Measurements from ENCODE around the gene TIAM1. TPM values are rescaled to one million over a fixed set of nuclear protein-coding genes. Genes with fewer than 3 reads are reported as not detected.

TIAM1 gene
- total and polyA plus RNA-seq, 2 of the 8 experiments (the other 6 are each of a cell fraction or from before 2014, with no cell fraction given): 10.1 to 30.7 TPM

- Histone ChIP-seq H3K36me3 (ENCODE audit: control insufficient read depth in 2 of 4, insufficient read depth in 4 of 4, low read length in 3 of 4) (no peaks in the 10 kb centered on the region), H2BK20ac (ENCODE audit: low read length) (no peak overlapping the region), H3K23me2 (ENCODE audit: low read depth, low read length) (peaks cover 3% of the 10 kb centered on the region; the same call in 1 of the 2 replicates), H3K9ac (replicated peaks in 1 of 4; ENCODE audit: extremely low read depth in 1 of 4, low read depth in 3 of 4, low read length in 3 of 4) (no peak overlapping the region), H3K79me1 (ENCODE audit: low read depth, low read length) (peaks cover 6% of the 10 kb centered on the region; the same call in 1 of the 2 replicates), H2AK5ac (ENCODE audit: low read depth, low read length) (peak overlapping the region; percentile 54; the same call in 1 of the 2 replicates), H3K4me3 (ENCODE audit: extremely low read depth in 1 of 4, insufficient read depth in 2 of 4, low read depth in 3 of 4, low read length in 4 of 4) (no peak overlapping the region), H4K5ac (ENCODE audit: insufficient read length, low read depth, low read length) (no peak overlapping the region), H2BK5ac (ENCODE audit: low read depth, low read length) (no peak overlapping the region), H3K4me2 (ENCODE audit: insufficient read depth in 1 of 2, low read depth in 2 of 2, low read length in 2 of 2) (no peak overlapping the region), H4K8ac (ENCODE audit: extremely low read depth, insufficient read depth, low read length) (no peak overlapping the region), H3K4ac (replicated peaks; ENCODE audit: insufficient read length, low read depth, low read length) (no peak overlapping the region), H4K91ac (replicated peaks; ENCODE audit: insufficient read length, low read length) (no peak overlapping the region), H3K4me1 (replicated peaks in 1 of 4; ENCODE audit: control insufficient read depth in 3 of 4, insufficient read depth in 4 of 4, low read length in 3 of 4) (peaks cover 0 to 14% (median 8%) of the 10 kb centered on the region in 4 experiments; a peak in 6 of 7 replicates), H4K20me1 (replicated peaks in 1 of 2; ENCODE audit: control insufficient read depth in 1 of 2, insufficient read depth in 2 of 2, low read length in 2 of 2) (peaks cover 0 to 3% of the 10 kb centered on the region in 2 experiments), H2AFZ (ENCODE audit: low read length) (no peak overlapping the region), H2BK12ac (ENCODE audit: low read depth, low read length) (no peak overlapping the region), H3K27ac (ENCODE audit: low read depth, low read length) (no peak overlapping the region), H3K56ac (replicated peaks; ENCODE audit: insufficient read length, low read depth, low read length) (no peak overlapping the region), H2BK120ac (replicated peaks; ENCODE audit: low read depth, low read length) (no peak overlapping the region), H3K27me3 (replicated peaks in 1 of 4; ENCODE audit: control insufficient read depth in 3 of 4, extremely low read depth in 1 of 4, insufficient read depth in 3 of 4, low read length in 3 of 4) (no peaks in the 10 kb centered on the region), H3K23ac (ENCODE audit: insufficient read length) (no peak overlapping the region), H3K14ac (ENCODE audit: insufficient read length) (no peak overlapping the region), H3K9me3 (ENCODE audit: insufficient read depth in 2 of 2, low read depth in 1 of 2, low read length in 1 of 2) (no peaks in the 10 kb centered on the region), H3K18ac (ENCODE audit: extremely low read depth, low read length) (no peak overlapping the region), H3K79me2 (ENCODE audit: control insufficient read depth in 1 of 2, insufficient read depth in 2 of 2, low read length in 2 of 2) (0 out of 4 replicates have a peak, but pooled peaks cover 0 to 3% of the 10 kb centered on the region in 2 experiments), H2BK15ac (ENCODE audit: low read length) (no peak overlapping the region)
- ChIA-PET POLR2A (ENCODE audit: partially characterized antibody) (no interaction called here), CTCF (ENCODE audit: partially characterized antibody) (interaction anchor here (0.7 to 1.5 kb wide), 3 partner anchors 18 to 60 kb away, joined by 3 to 5 read pairs (median 4); no protein-coding TSS in a partner anchor)
- no peak for FAIRE-seq
- TF ChIP-seq POU5F1 (IDR thresholded peaks at IDR 0.05; ENCODE audit: low read depth, low read length) (no peak), RAD21 (IDR thresholded peaks at IDR 0.05 in 1 of 2, conservative IDR thresholded peaks at IDR 0.05 in 1 of 2; ENCODE audit: low read depth in 2 of 2, low read length in 2 of 2) (no peak), TBP (IDR thresholded peaks at IDR 0.05; ENCODE audit: low read depth, low read length) (no peak), TAF7 (optimal IDR thresholded peaks at IDR 0.05; ENCODE audit: borderline replicate concordance, low read depth, low read length) (no peak), SIRT6 (IDR thresholded peaks at IDR 0.05; ENCODE audit: low read length) (no peak), POLR2A (IDR thresholded peaks at IDR 0.05; ENCODE audit: control extremely low read depth in 1 of 2, low read depth in 2 of 2, low read length in 2 of 2) (no peak), KDM1A (IDR thresholded peaks at IDR 0.05; ENCODE audit: borderline replicate concordance, low read length) (no peak), HDAC2 (IDR thresholded peaks at IDR 0.05; ENCODE audit: borderline replicate concordance in 1 of 2, low read depth in 2 of 2, low read length in 2 of 2) (no peak), SUZ12 (IDR thresholded peaks at IDR 0.05; ENCODE audit: low read length) (no peak), POLR2AphosphoS5 (IDR thresholded peaks at IDR 0.05; ENCODE audit: low read depth, low read length) (no peak), FOSL1 (IDR thresholded peaks at IDR 0.05; ENCODE audit: insufficient read depth, low read depth, low read length) (no peak)
- DNase-seq (ENCODE audit: low read depth in 1 of 2, low spot score in 2 of 2): no peak
- WGBS, 2 experiments (ENCODE audit: extremely low coverage in 1 of 2, insufficient coverage in 1 of 2, insufficient read length in 1 of 2, insufficient replicate concordance in 2 of 2, low coverage in 1 of 2, low lambda C conversion rate in 2 of 2, missing lambda C conversion rate in 1 of 2): 87% methylated on average over 9 of the region's 9 CpGs; no CpG with 5 or more reads in 1 of the 2 experiments
Measured at GRCh38 chr21:31279986-31280385, 64.1 kb downstream of the TIAM1 start.
